Subcutaneous abdominal adipose tissue (tissue), 5 donors: ENCODE results near the gene PLA2G2D.

ENCODE experiments used
- H3K27ac ChIP-seq: one replicate; pipeline ENCODE4 v1.7.0; 2013; ENCODE audit warnings: low read depth, mild to moderate bottlenecking, inconsistent platforms, low read length, moderate library complexity
- H3K27me3 ChIP-seq, 5 donors: one replicate each; pipeline ENCODE4 v1.7.0; 2013; ENCODE audit warnings: low read length in 5 of 5, inconsistent platforms in 1 of 5; ENCODE audit not compliant: control insufficient read depth in 5 of 5, insufficient read depth in 4 of 5
- H3K36me3 ChIP-seq, 5 donors: one replicate each; pipeline ENCODE4 v1.7.0; 2013; ENCODE audit warnings: low read length in 5 of 5; ENCODE audit not compliant: control insufficient read depth in 5 of 5, insufficient read depth in 5 of 5
- H3K4me1 ChIP-seq, 5 donors: one replicate each; pipeline ENCODE4 v1.7.0; 2013; ENCODE audit warnings: low read length in 5 of 5, mild to moderate bottlenecking in 3 of 5, moderate library complexity in 1 of 5; ENCODE audit not compliant: control insufficient read depth in 5 of 5, insufficient read depth in 5 of 5
- H3K4me3 ChIP-seq, 5 donors: one replicate each; pipeline ENCODE4 v1.7.0; 2013; ENCODE audit warnings: low read length in 5 of 5, low read depth in 1 of 5
- H3K9ac ChIP-seq, 5 donors: one replicate each; pipeline ENCODE4 v1.7.0; 2013; ENCODE audit warnings: low read length in 5 of 5, mild to moderate bottlenecking in 4 of 5, moderate library complexity in 3 of 5
- H3K9me3 ChIP-seq, 5 donors: one replicate each; pipeline ENCODE4 v1.7.0; 2013; ENCODE audit warnings: low read length in 5 of 5; ENCODE audit not compliant: control insufficient read depth in 5 of 5
- donor health status: healthy.
- donor health status: healthy.
- donor health status: healthy.
- donor health status: healthy.
- donor health status: healthy.

Gene PLA2G2D

DNA sequence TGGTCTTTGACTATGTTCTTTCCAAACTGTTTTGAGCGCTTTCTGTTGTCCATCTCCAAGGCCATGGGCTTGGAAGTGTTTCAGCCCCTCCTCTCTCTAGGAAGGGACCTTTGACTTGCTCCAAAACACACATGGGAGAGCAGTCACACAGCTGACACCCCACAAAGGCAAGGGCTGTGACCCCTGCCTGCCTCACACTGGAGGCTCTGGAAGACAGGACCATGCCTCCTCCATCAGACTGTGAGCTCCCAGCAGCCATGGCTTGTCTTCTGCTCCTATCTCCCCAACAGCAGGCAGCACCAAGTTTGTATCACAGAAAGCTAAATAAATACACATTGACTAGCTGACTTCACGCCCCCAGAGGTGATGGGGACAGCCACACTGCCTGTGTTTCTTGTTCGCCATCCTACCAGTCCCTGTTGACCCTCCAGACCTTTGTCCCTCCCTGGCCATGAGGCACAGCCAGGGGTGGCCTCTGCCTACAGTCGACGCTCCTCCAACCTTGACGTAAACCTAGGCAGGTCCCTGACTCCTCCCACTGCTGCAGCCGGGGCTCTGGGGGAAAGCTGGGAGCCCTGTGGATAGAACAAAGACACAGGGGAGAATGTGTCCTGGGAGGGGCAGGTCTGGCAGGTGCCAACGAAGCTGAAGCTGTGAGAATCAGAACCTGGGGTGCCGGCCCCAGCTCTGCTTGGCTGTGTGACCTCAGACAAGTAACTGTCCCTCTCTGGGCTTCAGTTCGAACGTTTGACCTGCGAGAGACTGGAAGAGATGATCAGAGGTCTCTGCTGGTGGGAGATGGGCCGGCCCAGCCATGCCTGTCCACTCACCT, 24.6 kb upstream of the PLA2G2D start:
- Histone ChIP-seq H3K27ac (no peak overlapping the region), H3K9ac (no peak overlapping the region), H3K27me3 (peaks cover 0 to 12% (median 5%) of the 10 kb centered on the region in 5 donors), H3K36me3 (no peaks in the 10 kb centered on the region), H3K4me1 (no peaks in the 10 kb centered on the region), H3K9me3 (no peaks in the 10 kb centered on the region), H3K4me3 (no peak overlapping the region)

DNA sequence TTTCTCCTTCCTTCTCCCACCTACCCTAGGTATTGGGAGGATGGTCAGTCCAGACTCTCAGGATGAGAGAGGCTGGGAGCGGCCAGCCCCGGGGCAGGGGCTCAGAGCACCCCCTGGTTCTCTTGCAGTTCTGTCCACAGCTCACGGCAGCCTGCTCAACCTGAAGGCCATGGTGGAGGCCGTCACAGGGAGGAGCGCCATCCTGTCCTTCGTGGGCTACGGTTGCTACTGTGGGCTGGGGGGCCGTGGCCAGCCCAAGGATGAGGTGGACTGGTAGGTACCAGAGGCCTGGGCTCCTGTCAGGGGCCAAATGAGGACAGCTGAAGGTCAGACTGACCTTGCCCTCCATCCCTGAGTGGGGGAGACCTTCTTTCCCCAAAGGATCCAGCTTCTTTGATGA, 24.0 kb upstream of the PLA2G2D start:
- Histone ChIP-seq H3K4me1 (no peaks in the 10 kb centered on the region), H3K4me3 (no peak overlapping the region), H3K9me3 (no peaks in the 10 kb centered on the region), H3K36me3 (no peaks in the 10 kb centered on the region), H3K9ac (no peak overlapping the region), H3K27ac (no peak overlapping the region), H3K27me3 (peaks cover 0 to 12% (median 5%) of the 10 kb centered on the region in 5 donors)

DNA sequence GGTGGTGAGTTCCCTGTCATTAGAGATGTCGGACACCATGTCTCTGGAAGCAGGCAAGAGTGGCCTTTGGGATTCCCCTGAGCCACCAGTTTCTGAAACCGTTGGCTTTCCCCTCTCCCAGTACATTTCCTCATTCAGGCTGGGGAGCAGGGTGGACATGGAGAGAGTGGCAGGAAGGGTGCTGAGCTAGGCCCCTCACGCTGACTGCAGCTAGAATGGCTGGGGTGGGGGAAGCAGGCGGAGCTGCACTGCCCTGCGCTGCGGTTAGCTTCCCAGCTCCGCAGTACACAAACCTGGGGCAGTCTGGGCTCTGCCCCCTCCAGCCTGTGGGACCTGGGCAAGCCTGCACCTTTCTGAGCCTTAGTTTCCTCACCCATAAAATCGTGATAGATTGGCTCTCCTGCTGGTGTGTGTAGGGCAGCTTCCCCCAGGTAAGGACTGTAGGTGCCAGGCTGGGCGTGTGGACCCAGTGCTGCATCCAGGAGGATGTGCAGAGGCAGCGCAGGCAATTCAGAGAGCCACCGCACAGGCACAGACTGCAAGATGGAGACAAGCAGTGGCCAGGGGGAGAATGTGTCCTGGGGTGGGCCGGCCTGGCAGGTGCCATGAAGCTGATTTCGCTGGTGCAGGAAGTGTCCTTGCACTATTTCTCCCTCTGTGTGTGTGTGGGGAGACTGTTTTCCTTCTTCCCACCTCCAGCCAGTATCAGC, 22.8 kb upstream of the PLA2G2D start:
- Histone ChIP-seq H3K36me3 (no peaks in the 10 kb centered on the region), H3K27ac (no peak overlapping the region), H3K4me3 (no peak overlapping the region), H3K4me1 (no peaks in the 10 kb centered on the region), H3K27me3 (peaks cover 0 to 12% (median 5%) of the 10 kb centered on the region in 5 donors), H3K9me3 (no peaks in the 10 kb centered on the region), H3K9ac (no peak overlapping the region)

DNA sequence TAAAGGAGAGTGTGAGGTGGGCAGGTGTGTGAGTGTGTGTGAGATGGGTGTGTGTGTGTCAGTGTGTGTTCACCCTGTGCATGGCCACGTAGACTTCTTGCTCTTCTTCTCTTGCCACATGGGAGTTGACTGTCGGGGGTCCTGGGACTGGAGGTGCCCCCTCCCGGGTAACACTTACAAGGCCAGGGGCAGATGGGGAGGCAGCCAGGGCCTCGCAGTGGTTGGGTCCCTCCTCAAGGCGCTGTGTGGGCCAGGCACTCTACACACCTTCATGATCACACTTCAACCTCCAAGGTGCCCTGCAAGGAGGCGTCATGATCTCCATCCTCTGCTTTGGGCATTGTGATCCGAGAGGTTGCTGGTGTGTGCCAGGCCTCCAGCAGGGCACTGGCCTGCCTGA, 22.1 kb upstream of the PLA2G2D start:
- Histone ChIP-seq H3K9ac (no peak overlapping the region), H3K27me3 (peaks cover 0 to 12% (median 5%) of the 10 kb centered on the region in 5 donors), H3K4me1 (no peaks in the 10 kb centered on the region), H3K36me3 (no peaks in the 10 kb centered on the region), H3K4me3 (no peak overlapping the region), H3K9me3 (no peaks in the 10 kb centered on the region), H3K27ac (no peak overlapping the region)

DNA sequence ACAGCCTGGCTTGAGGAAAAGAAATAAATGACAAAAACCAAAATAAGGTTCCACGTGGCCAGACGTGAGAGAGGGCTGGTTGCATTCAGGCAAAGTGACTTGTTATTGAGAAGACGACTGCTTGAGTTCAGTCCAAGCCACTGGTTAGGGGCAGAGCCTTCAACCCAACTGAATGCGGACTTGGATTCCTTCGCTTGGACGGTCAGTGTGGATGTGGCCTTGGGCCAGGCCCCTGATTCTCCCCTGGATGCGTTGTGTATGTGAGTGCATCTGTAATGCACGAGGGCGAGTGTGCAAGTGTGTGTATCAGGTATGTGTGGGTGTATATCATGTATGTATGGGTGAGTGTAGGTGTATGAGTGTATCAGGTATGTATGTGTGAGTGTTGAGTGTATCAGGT, 21.7 kb upstream of the PLA2G2D start:
- no peak overlapping the region for H3K9ac ChIP-seq

DNA sequence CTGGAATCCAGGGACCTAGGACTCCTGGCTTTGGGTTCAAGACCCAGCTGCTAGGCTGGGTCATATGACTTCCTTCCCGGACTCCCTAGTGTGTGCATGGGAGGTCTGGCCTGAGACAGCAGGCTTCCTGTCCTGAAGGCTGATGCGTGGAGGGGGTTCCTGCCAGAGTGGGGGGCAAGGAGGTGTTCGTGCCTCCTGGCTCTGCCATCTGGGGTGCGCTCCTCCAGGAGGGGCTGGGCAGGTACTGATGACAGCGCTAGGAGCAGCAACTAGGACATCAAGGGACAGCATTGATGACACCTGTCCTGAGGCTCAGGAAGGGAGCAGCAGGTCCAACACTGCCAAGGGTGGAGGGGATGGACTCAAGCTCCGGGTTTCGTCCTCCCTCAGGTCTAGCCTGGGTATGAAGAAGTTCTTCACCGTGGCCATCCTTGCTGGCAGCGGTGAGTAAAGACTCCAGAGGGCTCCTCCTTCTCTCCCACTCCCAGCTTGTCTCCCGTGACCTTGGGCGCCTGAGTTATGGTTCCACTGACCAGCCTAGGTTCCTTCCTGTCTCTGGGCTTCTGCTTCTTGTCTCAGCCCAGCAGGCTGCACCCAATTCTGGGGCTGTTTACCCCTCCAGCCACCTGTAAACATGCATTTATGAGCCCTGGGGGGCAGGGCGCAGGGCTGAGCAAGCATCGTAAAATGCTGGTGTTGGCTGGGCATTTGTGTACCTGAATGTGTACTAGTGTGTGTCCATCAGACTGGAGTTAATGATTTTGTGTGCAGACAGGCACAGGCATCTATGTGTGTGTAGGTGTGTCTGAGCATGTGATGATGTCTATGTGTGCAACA, 20.7 kb upstream of the PLA2G2D start:
- Histone ChIP-seq H3K9ac (no peak overlapping the region), H3K4me1 (no peaks in the 10 kb centered on the region), H3K27ac (no peak overlapping the region), H3K27me3 (peaks cover 0 to 12% (median 5%) of the 10 kb centered on the region in 5 donors), H3K4me3 (no peak overlapping the region), H3K9me3 (no peaks in the 10 kb centered on the region), H3K36me3 (no peaks in the 10 kb centered on the region)

More for the DNA sequence above, 21.7 kb upstream of the PLA2G2D start:
- Histone ChIP-seq H3K27ac (no peak overlapping the region), H3K27me3 (peaks cover 0 to 12% (median 5%) of the 10 kb centered on the region in 5 donors), H3K9me3 (no peaks in the 10 kb centered on the region), H3K36me3 (no peaks in the 10 kb centered on the region), H3K4me3 (no peak overlapping the region), H3K4me1 (no peaks in the 10 kb centered on the region)

DNA sequence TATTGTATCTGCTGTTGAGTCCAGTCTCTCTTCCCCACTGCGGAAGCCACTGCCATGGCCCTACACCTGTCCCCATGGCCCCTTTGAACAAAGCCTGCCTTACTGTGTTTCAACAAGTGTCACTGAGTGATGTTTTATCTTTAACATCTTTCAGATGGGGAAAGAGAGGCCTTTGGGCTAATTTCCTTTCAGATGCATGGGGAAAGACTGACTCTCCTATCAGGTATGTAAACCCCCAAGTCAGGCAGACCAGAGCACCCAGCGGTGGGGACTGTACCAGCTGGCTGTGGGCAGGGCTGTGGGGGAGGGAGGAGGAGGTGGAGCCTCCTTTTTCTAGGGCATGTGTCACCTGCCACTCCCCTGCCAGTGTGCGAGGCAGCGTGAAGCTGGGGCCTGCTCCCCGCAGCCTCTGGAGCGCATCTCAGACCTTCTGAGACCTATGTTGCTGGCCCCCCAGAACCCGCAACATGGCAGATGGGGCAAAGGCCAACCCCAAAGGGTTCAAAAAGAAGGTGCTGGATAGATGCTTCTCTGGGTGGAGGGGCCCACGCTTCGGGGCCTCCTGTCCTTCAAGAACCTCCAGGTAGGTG, 19.7 kb upstream of the PLA2G2D start, which contains the start of gene PLA2G2F:
TSS of gene PLA2G2F (plus strand) at position 363 of the 590 bp plus-strand sequence. CDS start at position 468, 105 bp downstream.
- H3K4me3 ChIP-seq: no peak within 1 kb of the TSS
- H3K4me1 ChIP-seq: no peaks in the 10 kb centered on the region
- no peaks in the 10 kb centered on the region for H3K36me3 ChIP-seq
- peaks cover 0 to 12% (median 5%) of the 10 kb centered on the region in 5 donors for H3K27me3 ChIP-seq
- no peaks in the 10 kb centered on the region for H3K9me3 ChIP-seq
- no peak within 1 kb of the TSS for H3K9ac ChIP-seq
- no peak within 1 kb of the TSS for H3K27ac ChIP-seq

DNA sequence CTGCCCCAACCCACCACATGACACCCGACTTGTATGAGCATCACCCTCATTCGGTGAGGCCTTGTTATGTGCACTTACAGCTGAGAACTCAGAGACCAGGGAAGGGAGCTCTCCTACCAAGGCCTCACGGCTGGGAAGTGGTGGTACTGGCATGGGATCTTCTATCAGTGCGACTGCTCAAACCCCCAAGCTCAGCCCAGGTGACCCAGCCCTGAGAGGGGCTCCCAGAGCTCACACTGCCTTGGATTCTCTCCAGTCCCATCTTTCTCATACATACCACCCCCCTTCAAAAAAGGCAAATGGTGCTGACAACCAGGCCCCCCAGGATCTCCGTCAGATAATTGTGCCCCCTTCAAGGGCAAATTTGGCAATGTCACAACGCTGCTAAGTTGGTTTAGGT, 19.0 kb upstream of the PLA2G2D start:
- no peaks in the 10 kb centered on the region for H3K4me1 ChIP-seq
- H3K4me3 ChIP-seq: no peak overlapping the region
- H3K27me3 ChIP-seq: peaks cover 0 to 8% (median 5%) of the 10 kb centered on the region in 5 donors

DNA sequence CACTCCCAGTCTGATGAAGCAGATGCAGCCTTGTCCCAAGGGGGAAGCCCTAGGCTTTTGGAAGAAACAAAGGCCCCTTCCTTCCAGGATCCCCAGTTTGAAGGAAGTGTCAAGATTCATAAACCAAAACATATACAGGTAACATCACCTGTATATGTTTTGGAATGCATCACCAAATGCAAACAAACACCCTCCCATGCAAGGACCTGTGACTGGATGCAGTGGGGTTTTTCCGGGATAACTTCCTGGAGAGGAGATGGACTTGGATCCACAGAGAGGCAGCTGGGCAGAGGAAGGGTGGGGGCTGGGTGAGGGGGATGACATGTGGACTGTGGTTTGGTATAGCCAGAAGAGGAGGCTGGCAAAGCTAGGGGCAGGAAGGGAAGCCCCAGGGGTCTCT, 18.3 kb upstream of the PLA2G2D start:
- Histone ChIP-seq H3K4me1 (no peaks in the 10 kb centered on the region), H3K36me3 (no peaks in the 10 kb centered on the region), H3K27me3 (peaks cover 0 to 8% (median 5%) of the 10 kb centered on the region in 5 donors), H3K4me3 (no peak overlapping the region), H3K27ac (no peak overlapping the region), H3K9ac (no peak overlapping the region), H3K9me3 (no peaks in the 10 kb centered on the region)

More for the DNA sequence above, 19.0 kb upstream of the PLA2G2D start:
- H3K27ac ChIP-seq: no peak overlapping the region
- H3K36me3 ChIP-seq: no peaks in the 10 kb centered on the region
- H3K9ac ChIP-seq: no peak overlapping the region
- no peaks in the 10 kb centered on the region for H3K9me3 ChIP-seq
